Glutamatergic neuron (in vitro differentiated cells): Measurements from ENCODE around the gene FHOD3. TPM values are rescaled to one million over a fixed set of nuclear protein-coding genes. Genes with fewer than 3 reads are reported as not detected.
"Not testable (repeated sequence)": the region's sequence is repeated elsewhere in the genome, so short reads cannot be mapped to it uniquely, and the experiment has no call there.

ENCODE experiments used
- DNase-seq: peaks from one replicate; pipeline ENCODE4 v3.0.0; 2022
- H3K27ac Mint-ChIP-seq: one replicate; pipeline ENCODE4 v1.8.0; 2020; ENCODE audit warnings: mild to moderate bottlenecking, mixed read lengths, inconsistent platforms; ENCODE audit not compliant: unreplicated experiment
- H3K27me3 Mint-ChIP-seq: one replicate; pipeline ENCODE4 v1.8.0; 2020; ENCODE audit warnings: mild to moderate bottlenecking, moderate library complexity, mixed read lengths, inconsistent platforms; ENCODE audit not compliant: unreplicated experiment
- H3K36me3 Mint-ChIP-seq: one replicate; pipeline ENCODE4 v1.8.0; 2020; ENCODE audit warnings: mild to moderate bottlenecking, mixed read lengths, inconsistent platforms; ENCODE audit not compliant: unreplicated experiment
- H3K4me1 Mint-ChIP-seq: one replicate; pipeline ENCODE4 v1.8.0; 2020; ENCODE audit warnings: mild to moderate bottlenecking, low read depth, mixed read lengths, inconsistent platforms; ENCODE audit not compliant: unreplicated experiment
- H3K4me3 Mint-ChIP-seq: one replicate; pipeline ENCODE4 v1.8.0; 2020; ENCODE audit warnings: mild to moderate bottlenecking, mixed read lengths, inconsistent platforms; ENCODE audit not compliant: unreplicated experiment
- H3K9me3 Mint-ChIP-seq: one replicate; pipeline ENCODE4 v1.8.0; 2020; ENCODE audit warnings: mild to moderate bottlenecking, moderate library complexity, mixed read lengths, inconsistent platforms; ENCODE audit not compliant: unreplicated experiment
- total RNA-seq: library from RNA; stranded (reverse); fragmentation: NEBNext Ultra II Directional; extraction: Animal tissue kit (Norgen Biotek cat#: 25700); gene quantifications from one replicate; pipeline ENCODE4 v1.2.1, GENCODE V29; 2021; ENCODE audit not compliant: unreplicated experiment
- TF ChIP-seq, protein P1 (sequence below): fragments of 200-600 bp; sonication (generic); IDR thresholded peaks from one replicate; pipeline ENCODE4 v1.5.0; 2021; ENCODE audit not compliant: partially characterized antibody, unreplicated experiment

Gene FHOD3
- total RNA-seq, 1 donor from 2014 or later: 21.2 TPM

DNA sequence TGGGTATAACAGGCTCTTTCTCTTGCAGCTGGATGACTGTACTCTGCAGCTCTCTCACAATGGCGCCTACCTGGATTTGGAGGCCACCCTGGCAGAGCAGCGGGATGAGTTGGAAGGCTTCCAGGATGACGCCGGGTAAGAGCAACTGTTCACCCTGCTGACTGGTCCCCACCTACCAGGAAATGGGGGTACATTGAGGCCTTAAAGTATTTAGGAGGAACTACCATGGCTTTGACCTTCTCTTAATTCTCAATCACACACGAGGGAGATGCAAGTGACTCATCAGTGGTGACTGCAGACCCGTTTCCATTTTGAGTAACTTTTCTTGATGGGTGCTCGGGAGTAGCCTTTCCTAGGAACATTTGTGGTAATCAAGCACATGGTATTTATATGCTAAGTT is 58.0 kb downstream of the FHOD3 start:
- Mint-ChIP-seq H3K27ac (no peak overlapping the region), H3K9me3 (no peaks in the 10 kb centered on the region), H3K4me3 (no peak overlapping the region), H3K36me3 (no peaks in the 10 kb centered on the region), H3K27me3 (peaks cover 1% of the 10 kb centered on the region), H3K4me1 (peaks cover 11% of the 10 kb centered on the region)
- no peak for DNase-seq
- TF ChIP-seq, protein P1, sequence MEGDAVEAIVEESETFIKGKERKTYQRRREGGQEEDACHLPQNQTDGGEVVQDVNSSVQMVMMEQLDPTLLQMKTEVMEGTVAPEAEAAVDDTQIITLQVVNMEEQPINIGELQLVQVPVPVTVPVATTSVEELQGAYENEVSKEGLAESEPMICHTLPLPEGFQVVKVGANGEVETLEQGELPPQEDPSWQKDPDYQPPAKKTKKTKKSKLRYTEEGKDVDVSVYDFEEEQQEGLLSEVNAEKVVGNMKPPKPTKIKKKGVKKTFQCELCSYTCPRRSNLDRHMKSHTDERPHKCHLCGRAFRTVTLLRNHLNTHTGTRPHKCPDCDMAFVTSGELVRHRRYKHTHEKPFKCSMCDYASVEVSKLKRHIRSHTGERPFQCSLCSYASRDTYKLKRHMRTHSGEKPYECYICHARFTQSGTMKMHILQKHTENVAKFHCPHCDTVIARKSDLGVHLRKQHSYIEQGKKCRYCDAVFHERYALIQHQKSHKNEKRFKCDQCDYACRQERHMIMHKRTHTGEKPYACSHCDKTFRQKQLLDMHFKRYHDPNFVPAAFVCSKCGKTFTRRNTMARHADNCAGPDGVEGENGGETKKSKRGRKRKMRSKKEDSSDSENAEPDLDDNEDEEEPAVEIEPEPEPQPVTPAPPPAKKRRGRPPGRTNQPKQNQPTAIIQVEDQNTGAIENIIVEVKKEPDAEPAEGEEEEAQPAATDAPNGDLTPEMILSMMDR: no peak

DNA sequence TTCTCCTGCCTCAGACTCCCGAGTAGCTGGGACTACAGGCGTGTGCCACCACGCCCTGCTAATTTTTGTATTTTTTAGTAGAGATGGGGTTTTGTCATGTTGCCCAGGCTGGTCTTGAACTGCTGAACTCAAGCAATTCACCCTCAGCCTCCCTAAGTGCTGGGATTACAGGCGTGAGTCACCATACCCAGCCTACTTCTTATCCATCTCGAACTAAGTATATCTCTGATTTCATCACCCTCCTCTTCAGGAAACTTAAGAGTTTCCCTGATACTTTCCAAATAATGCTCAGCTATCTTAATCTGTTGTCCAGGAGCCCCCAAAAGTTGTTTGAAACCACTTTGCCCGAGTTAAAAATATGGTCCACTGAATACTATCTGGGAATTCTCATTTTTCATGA is 59.2 kb downstream of the FHOD3 start:
- H3K9me3 Mint-ChIP-seq, H3K27me3 Mint-ChIP-seq, DNase-seq, H3K36me3 Mint-ChIP-seq, H3K4me1 Mint-ChIP-seq, H3K4me3 Mint-ChIP-seq, H3K27ac Mint-ChIP-seq: not testable (repeated sequence)

DNA sequence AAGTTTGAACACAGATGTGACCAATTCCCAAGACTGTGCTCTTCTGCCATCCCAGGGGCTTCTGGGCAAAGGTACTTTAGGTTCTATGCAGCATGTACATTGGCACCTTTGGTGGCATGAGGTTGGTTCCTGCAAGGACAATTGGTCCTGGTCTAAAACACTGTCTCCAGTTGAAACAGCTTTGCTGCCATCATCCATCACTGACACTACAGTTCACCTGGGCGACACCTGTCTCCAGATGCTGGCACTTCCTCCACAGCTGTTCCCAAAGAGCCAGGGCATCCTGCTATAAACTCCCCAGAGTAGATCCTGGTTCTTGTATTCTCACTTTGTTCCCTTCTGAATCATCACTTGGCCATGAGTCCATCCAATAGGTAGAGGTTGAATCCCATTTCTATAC is 60.6 kb downstream of the FHOD3 start:
- peaks cover 2% of the 10 kb centered on the region for H3K9me3 Mint-ChIP-seq
- H3K36me3 Mint-ChIP-seq: peaks cover 5% of the 10 kb centered on the region
- TF ChIP-seq, protein P1: no peak
- H3K27me3 Mint-ChIP-seq: peaks cover 1% of the 10 kb centered on the region
- no peak for DNase-seq
- H3K27ac Mint-ChIP-seq: no peak overlapping the region
- no peak overlapping the region for H3K4me3 Mint-ChIP-seq
- H3K4me1 Mint-ChIP-seq: no peaks in the 10 kb centered on the region

DNA sequence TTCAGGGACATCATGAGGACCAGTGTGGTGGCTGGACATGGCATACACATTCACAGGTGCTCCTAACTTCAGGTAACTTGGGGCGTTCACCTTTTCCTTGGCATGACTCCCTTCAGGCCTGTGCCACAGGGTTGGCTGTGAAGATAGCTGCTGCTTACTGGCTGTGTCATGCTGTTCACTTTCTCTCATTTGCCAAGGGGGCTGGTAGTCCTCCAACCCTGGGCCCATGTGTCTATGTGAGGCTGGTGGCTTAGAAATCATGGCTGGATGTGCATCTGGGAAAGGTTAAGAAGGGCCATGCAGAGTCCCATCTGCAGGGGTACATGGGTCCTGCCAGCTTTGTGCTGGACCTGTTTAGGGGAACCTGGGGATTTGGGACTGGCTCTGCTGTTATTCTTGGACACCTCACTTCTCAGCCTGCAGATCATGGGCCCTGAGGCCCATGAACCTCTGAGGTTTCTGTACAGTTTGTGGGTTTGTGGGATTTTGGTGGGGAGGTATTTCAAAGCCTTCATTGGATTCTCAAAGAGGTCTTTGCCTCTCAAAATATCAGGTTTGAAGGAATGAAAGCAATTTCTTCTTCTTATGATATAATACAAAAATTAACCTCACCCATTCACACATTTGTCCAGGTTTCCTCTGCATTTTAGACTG is 62.9 kb downstream of the FHOD3 start:
- no peak for DNase-seq
- no peaks in the 10 kb centered on the region for H3K4me1 Mint-ChIP-seq
- peaks cover 10% of the 10 kb centered on the region for H3K36me3 Mint-ChIP-seq
- H3K27ac Mint-ChIP-seq: no peak overlapping the region
- H3K27me3 Mint-ChIP-seq: peaks cover 4% of the 10 kb centered on the region
- TF ChIP-seq, protein P1: no peak
- H3K9me3 Mint-ChIP-seq: peaks cover 2% of the 10 kb centered on the region
- H3K4me3 Mint-ChIP-seq: no peak overlapping the region

DNA sequence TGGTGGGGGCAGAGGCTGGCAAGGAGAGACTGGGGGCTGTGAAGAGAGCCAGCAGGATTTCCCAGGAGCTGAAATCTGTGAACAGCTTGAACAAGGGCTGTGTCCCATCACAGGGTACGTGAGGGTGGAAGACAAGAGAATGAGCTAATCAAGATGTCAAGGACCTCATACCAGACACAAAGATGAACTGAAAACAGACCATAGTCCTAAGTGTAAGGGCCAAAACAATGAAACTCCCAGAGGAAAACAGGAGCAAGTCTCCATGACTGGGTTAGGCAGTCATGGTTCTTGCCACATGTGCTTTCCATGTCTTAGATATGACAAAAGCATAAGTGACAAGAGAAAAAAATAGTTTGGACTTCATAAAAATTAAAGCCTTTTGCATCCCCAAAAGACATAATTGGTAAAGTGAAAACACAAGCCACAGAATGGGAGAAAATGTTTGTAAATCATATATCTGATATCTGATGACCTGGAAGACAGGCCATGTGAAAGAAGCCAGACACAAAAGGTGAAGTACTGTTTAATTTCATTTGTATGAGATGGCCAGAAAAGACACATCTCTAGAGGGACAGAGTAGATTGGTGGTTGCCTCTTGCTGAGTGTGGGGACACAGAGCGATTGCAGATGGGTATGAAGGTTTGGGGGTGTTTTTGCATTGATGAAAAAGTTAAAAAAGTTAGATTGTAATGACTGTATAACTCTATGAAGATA is 67.6 kb downstream of the FHOD3 start:
- TF ChIP-seq, protein P1: no peak
- Mint-ChIP-seq H3K4me1 (peaks cover 11% of the 10 kb centered on the region), H3K9me3 (peaks cover 2% of the 10 kb centered on the region), H3K4me3 (no peak overlapping the region), H3K27ac (no peak overlapping the region), H3K36me3 (peaks cover 10% of the 10 kb centered on the region), H3K27me3 (peaks cover 5% of the 10 kb centered on the region)
- DNase-seq: no peak
